Ramos (cell line): Measurements from ENCODE around the gene PDZD11.
"Not testable (repeated sequence)": the region's sequence is repeated elsewhere in the genome, so short reads cannot be mapped to it uniquely, and the experiment has no call there.

Experiments
- in situ Hi-C: fragments of 300-500 bp; cut with MboI; formaldehyde crosslinking; loops from one replicate; pipeline ENCODE4 v1.14.3; 2022; ENCODE audit warnings: low sequenced_read_pairs; ENCODE audit not compliant: unreplicated experiment

Gene PDZD11

DNA sequence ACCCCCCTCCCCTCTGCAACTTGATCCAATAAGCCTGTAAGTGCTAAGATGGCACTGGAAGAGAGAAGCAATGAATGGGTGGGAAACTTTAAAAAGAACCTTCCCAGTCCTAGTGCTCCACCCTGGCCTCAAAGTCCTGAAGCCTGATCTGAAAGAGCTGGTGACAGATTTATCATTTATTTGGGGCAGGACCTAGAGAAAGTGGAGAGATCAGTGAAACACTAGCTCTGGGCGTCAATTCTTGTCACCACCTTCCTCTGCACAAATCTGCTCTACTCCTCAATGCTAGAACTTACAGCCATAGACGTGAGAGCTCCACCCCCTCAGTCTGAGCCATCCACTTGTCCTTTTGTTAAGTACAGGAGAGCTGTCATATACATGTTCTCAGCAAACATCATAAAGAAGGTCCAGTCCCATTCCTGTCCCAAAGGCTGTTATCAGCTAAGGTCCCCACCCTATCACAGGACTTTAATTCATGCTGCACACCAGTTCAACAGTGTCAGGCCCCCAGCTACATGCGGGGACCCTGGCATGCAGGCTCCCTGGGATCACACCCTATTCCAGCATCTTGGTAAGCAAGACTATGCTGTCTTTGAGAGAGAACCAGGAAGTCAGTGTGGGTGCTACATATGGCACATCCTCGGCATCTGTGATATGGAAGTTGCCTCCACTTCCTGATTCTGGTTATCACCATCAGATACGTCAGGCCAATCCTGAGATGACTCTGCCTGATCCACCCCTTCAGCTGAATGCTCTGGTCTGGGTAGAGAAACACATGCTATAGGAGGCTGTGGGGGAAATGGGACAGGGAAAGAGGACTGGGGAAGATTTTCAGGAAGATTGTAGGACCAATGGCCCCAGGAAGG, 32.1 kb downstream of the PDZD11 start:
- in situ Hi-C loops, result no loop called here

DNA sequence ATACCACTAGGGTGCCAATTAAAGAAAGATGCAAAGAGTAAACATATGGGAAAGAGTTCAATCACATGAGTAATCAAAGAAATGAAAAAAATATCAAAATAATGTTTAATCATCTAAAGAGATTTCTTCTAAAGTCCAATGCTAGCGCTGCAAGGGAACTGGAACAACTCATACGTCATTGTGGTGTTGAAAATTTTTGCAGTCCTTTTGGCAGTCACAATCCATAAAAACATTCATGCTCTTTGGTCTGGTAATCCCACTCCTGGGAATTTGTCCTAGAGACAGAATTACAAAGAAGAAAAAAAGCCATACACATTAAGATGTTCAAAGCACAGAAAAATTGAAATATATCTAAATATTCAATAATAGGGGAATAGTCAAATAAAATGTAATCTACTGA, 34.3 kb downstream of the PDZD11 start:
- in situ Hi-C loops, result no loop called here

DNA sequence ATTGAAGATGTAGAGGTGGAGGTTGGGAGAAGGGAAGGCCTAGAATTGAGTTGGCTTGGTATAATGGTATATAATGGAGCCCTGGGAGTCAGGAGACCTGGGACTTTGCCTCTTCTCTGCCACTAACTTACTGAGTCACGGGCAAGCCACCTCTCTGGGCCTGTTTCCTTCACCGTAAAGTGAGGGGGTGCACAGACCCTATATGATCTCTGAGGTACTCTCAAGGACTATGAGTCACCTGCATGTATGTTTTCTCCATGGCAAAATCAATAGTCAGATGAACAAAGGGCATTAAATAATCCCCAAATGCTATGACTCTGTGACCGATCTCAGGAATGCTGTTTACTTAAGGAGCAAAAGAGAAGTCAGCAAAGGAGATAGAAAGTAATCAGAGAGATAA, 34.8 kb downstream of the PDZD11 start:
- in situ Hi-C loops, result no loop called here

DNA sequence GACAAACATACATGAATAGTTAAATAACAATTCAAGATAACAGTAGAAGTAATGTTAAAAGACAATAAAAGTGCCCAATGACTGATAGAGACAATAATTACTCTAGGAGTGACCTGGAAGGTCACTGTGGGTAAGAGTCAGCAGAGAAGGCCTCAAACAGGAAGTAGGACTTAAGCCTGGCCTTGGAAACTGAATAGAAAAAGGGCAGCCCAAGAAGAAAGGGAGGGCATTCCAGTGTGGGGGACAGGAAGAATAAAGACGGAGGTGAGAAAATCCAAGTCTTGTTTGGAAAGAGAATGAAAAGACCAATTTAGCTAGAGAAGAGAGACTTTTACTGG, 35.7 kb downstream of the PDZD11 start:
- in situ Hi-C loops, result no loop called here

DNA sequence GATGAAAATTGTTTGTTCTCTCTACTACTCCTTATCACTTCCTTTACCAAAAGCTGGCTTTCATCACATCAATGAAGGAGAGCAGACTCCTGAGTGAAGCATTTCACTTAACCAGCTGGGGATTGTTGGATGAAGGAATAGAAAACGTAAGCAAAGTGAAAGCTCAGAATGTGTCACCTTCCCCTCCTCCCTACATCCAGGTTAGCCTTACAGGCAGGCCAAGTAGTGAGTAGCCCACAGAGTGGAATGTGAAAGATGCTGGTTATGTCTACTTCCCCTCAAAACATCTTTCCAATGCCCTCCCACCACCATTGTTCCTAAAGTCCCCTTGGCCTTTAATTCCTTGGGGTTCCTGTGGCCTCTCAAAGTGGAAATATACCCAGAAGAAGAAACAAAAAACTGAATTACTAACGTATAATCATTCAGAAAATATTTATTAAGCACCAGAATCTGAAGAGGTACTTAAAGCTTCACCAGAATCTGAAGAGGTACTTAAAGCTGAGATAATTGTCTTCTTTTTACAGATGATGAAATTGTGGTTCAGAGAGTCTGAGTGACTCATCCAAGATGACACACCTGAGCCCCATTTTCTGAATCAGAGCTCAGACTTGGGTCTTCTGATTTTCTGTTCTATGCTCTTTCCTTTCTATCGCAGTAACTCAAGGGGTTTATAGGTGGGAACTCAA, 36.2 kb downstream of the PDZD11 start:
- in situ Hi-C loops, result no loop called here

DNA sequence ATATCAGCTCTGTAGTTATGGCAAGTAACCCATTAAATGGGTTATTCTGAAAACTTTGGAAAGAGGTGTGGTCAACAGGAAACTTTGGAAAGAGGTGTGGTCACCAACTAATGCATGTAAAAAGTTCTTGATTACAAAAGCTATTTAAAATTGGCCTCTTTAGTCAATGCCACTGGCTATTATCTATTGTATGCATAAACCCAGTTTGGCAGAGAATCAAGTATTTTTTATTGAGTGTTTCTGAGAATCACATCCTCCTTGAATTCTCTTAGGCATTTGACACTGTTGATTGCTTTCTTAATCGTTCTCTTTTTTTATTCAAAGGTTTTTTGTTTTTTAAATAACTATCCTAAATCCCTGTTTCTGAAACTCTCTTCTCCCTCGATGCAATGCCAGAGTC, 37.2 kb downstream of the PDZD11 start:
- in situ Hi-C loops, result no loop called here

DNA sequence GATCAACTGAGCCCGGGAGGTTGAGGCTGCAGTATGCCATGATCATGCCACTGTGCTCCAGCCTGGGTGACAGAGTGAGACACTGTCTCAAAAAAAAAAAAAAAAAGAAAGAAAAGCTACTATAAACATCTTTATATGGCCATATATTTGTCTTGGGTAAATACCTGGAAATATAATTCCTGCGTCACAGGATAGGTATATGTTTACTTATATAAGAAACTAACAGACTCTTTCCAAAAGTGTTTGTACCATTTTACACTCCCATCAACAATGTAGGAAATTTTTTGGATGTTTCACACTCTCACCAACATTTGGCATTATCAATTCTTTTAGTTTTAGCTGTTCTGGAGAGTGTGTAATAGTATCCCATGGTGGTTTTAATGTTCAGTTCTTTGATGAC, 42.5 kb downstream of the PDZD11 start:
- in situ Hi-C loops, result no loop called here

DNA sequence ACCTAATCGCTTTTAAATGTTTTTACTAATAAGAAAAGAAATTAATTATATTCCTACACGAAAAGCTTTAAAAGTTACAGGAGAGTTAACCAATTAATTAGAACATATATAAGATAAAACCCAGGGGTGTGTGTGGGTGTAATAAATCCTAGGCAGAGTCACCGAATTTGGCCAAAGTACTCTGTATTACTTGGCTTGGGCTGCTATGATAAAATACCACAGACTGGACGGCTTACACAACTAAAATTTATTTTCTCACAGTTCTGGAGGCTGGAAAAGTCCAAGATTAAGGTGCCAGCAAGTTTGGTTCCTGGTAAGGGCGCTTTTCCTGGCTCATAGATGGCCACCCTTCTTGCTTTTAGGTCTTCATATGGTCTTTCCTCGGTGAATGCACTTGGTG, 44.8 kb downstream of the PDZD11 start:
- in situ Hi-C loops, result no loop called here

DNA sequence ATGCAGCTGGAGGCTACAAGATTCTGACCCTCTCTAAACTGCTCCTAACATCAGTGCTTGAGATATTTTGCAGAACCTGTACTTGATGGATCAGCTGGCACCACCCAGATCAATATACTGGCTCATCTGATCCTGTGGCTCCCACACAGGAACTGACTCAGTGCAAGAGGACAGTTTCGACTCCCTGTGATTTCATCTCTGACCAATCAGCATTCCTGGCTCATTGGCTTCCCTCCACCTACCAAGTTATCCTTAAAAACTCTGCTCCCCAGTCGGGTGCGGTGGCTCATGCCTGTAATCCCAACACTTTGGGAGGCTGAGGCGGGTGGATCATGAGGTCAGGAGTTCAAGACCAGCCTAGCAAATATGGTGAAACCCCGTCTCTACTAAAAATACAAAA, 46.1 kb downstream of the PDZD11 start:
- in situ Hi-C loops, result not testable (repeated sequence)

DNA sequence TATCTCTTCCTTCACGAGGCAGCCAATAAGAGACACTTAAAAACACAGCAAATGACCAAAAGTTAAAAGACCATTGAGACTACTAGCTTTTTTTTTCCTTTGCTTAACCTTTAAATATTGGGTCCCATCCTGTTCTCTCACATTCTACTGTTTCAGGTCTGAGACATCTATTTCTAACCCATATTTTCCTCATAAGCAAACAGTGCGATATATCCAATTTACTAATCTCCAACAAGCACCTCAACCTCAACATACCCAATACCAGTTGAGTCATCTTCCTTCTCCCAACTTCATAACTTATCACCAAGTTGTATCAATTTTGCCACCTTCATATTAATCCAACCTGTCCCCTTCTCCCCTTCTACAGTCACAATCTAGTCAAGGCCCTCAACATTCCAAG, 48.2 kb downstream of the PDZD11 start:
- in situ Hi-C loops, result no loop called here

DNA sequence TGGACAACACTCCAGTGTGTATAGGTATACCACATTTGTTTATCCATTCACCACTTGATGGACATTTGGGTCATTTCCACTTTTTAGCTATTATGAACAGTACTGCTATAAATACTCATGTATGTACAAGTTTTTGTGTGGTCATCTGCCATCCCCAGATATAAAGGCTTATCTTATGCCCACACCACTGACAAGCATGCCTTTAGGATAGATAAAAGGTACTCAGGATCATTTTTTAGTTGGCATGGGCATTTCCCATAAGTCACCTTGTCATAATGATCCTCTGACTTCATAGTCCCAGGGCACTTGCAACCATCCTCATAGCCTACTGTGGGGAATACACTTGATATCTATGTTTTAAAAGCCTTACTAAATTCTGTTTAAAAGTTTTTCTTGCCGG, 49.0 kb downstream of the PDZD11 start:
- in situ Hi-C loops, result no loop called here
